ENCODE measurements around the gene RHEBL1.

DNA sequence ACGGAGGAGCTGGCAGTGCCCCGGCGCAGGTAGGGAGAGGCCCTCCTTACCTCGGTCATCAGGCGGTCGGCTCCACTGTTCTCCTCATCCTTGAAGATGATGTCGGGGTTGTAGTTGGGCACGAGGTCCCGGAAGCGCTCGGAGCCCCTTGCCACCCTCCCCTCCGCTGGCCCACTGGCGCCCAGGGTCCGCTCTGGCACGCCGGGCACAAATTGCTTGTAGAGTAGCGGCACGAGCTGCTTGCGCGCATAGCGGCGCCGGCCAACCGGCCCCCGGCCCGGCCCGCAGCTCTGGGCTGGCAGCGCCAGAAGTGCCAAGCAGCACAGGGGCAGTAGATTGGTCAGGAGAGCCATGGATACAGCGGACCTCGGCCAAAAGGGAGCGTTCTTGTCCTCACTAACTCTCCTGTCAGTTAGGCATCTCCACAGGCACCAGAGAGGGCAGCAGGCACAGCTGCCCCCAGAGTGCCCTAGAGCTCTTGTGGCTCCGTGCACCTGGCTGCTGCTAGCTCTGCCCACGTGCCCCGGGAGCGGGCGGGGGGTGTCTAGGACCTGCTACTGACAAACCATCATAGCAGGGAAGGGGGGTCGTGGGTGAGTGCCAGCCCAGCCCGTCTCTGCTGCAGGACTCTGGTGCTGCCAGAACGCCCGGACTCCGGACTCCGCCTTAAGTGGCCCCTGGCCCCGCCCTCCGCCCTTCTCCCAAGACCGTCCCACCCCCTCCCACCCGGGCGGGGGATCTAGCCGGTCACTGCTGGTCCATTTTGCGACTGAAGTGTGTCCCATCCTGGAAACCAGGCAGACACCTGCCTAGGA is 24.6 kb upstream of the RHEBL1 start, which contains the start of gene DHH:
- TF ChIP-seq, protein P1, sequence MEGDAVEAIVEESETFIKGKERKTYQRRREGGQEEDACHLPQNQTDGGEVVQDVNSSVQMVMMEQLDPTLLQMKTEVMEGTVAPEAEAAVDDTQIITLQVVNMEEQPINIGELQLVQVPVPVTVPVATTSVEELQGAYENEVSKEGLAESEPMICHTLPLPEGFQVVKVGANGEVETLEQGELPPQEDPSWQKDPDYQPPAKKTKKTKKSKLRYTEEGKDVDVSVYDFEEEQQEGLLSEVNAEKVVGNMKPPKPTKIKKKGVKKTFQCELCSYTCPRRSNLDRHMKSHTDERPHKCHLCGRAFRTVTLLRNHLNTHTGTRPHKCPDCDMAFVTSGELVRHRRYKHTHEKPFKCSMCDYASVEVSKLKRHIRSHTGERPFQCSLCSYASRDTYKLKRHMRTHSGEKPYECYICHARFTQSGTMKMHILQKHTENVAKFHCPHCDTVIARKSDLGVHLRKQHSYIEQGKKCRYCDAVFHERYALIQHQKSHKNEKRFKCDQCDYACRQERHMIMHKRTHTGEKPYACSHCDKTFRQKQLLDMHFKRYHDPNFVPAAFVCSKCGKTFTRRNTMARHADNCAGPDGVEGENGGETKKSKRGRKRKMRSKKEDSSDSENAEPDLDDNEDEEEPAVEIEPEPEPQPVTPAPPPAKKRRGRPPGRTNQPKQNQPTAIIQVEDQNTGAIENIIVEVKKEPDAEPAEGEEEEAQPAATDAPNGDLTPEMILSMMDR (IDR thresholded peaks at IDR 0.05; ENCODE audit: low read length), result no peak
- TF ChIP-seq EZH2phosphoT487 (IDR thresholded peaks at IDR 0.05; ENCODE audit: low read length), result no peak
